GM13977 (cell line): ENCODE measurements around the gene CMIP.

Source experiments
- DNase-seq: peaks from one replicate; pipeline ENCODE4 v3.0.0; 2012; ENCODE audit warnings: low spot score
- in situ Hi-C: fragments of 300-500 bp; cut with MboI; formaldehyde crosslinking; loops from one replicate; pipeline ENCODE4 v1.12.0; 2022; ENCODE audit warnings: low sequenced_read_pairs, low pct_unique_long_range_greater_than_20kb, mixed read lengths, inconsistent platforms; ENCODE audit not compliant: unreplicated experiment
- TF ChIP-seq, protein P1 (sequence below): IDR thresholded peaks from 2 replicates; pipeline ENCODE4 v1.5.1; 2012; ENCODE audit warnings: mild to moderate bottlenecking, control low read depth; ENCODE audit not compliant: insufficient read depth; ENCODE audit errors: extremely low read depth, missing control alignments

CMIP gene

DNA sequence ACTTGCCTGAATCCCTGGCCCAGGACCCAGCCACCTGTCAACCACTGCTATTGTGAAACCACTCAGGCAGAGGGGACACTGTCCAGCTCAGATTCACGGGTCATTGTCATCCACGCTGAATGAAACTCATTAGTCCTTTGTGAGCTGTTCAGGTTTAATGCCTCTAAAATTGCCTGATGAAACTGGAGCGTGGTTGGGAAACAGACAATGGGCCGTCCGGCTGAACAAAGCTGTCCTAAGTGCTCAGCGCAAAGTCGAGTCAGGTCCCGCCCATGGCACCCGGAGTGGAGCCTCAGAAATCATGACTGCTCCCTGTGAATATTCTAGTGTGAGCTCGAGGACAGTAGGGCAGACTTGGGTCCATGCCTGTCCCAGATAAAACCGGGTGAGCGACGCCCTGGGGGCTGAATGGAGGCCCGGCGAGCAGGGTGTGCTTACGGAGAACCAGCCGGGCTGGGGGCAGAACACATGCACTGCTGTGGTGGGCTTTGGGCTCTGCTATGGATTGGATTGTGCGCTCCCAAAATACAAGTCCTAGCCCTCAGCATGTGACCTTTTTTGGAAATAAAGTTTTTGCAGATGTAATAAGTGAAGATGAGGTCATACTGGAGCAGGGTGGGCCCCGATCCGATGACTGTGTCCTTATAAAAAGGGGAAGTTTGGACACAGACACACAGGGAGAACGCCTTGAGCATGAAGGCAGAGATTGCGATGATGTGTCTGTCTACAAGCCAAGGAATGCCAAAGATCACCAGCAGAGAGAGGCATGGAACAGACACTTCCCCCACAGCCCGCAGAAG, 12.9 kb upstream of the CMIP start:
- DNase-seq = no peak
- in situ Hi-C loops = no loop called here
- TF ChIP-seq, protein P1, sequence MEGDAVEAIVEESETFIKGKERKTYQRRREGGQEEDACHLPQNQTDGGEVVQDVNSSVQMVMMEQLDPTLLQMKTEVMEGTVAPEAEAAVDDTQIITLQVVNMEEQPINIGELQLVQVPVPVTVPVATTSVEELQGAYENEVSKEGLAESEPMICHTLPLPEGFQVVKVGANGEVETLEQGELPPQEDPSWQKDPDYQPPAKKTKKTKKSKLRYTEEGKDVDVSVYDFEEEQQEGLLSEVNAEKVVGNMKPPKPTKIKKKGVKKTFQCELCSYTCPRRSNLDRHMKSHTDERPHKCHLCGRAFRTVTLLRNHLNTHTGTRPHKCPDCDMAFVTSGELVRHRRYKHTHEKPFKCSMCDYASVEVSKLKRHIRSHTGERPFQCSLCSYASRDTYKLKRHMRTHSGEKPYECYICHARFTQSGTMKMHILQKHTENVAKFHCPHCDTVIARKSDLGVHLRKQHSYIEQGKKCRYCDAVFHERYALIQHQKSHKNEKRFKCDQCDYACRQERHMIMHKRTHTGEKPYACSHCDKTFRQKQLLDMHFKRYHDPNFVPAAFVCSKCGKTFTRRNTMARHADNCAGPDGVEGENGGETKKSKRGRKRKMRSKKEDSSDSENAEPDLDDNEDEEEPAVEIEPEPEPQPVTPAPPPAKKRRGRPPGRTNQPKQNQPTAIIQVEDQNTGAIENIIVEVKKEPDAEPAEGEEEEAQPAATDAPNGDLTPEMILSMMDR = no peak

DNA sequence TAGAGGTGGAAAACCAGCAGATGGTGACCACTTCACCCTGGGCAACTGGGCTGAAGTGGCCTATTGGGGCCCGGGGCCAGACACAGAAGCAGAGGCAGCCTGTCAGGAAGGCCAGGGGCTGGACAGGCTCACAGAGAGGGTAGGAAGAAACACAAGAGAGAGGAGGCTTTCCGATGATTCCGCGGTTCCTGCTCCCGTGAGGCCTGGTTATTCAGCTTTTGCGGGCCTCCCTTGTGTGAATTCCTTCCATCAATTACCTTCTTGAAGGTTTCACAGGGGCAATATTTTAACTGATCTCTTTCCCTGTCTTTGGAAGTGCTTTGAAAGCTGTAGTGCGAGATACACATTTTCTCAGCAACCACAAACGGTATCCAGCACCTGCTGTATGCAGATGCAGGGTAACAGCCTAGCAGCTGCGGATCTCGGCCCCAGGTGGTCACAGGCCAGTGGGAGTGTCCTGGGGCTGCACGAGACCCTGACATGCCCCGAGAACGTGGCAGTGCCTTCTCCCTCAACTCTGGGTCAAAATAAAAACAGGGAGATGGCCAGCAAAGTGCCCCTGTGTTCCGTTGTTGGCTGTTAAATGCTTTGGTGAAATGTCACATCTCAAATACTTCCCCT, 11.6 kb upstream of the CMIP start:
- TF ChIP-seq, protein P1 = no peak
- DNase-seq = no peak
- in situ Hi-C loops = no loop called here

DNA sequence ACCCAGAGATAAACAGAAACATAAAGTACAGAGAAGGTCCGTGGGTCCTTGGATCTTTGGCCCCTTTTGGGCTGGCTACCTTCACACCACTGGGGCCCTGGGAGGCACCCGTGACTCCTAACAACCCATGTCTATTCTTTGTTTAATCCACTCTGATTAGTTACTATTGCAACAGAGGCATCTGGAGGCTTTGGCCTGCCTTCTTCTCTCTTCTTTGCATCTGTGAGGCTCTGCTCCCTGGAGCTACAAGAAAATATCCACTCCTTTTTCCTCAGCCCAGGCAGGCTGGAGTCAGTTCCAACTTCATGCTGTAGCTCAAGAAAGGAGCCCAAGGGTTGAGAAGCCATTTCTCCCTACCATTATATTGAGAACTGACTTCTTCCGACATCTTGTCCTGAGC, 9.5 kb upstream of the CMIP start:
- in situ Hi-C loops = no loop called here
- TF ChIP-seq, protein P1 = no peak

DNA sequence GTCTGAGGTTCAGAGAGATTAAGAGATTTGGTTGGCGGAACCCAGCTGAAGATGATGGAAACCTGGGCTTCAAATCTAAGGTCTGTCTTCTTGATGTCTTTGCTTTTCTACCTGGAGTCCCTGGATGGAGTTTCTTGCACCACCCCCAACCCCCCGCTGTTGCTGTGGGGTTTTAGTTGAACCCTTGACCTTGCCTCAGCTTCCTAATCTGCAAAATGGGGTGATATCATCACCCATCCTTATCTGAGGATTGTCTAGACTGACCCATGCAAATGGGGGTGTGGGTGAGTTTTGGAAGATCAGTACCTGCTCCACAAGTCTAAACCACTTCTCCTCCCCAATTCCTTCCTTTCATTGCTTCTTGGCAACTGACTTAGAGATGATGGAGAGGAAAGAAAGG, 9.0 kb upstream of the CMIP start:
- no peak for DNase-seq
- TF ChIP-seq, protein P1 = no peak
- in situ Hi-C loops = no loop called here

More for the DNA sequence above, 9.5 kb upstream of the CMIP start:
- DNase-seq = no peak

DNA sequence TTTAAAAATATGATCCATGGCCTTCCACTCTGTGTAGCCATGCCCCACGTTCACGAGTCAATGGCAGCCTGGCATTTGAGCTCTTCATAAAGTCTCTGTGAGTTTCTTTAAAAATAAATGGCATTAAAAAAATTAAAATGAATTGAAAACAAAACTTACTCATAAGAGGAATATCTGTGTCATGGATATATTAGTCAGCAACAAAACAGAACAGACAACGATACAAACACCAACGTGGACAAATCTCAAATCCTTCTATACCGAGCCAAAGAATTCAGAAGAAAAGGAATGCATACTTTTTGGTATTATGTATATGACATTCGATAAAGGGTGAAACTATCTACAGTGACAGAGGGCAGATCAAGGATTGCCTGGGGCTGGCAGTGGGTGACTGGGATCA, 8.2 kb upstream of the CMIP start:
- DNase-seq = no peak
- in situ Hi-C loops = no loop called here
- TF ChIP-seq, protein P1 = no peak

DNA sequence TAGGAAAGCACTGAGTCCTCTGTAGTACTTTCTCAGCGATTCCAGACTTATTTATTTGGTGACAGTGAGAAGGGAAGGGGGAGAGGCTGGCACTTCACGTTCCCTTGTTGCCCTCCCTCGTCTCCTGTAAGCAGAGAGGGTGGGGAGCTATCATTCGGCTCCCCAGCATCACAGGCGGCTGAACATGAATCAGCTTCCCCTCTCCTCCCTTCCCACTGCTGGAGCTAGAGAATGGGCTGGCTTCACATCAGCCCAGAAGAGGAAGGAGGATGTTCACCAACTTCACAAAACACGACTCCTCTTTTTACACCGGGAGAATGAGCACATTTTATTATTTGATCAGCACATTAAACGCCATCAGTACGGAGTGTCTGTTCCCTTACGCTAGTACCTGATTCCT, 6.7 kb upstream of the CMIP start:
- DNase-seq = no peak
- TF ChIP-seq, protein P1 = no peak
- in situ Hi-C loops = no loop called here
